ENCODE measurements around the gene SYNE2. TPM values are rescaled to one million over a fixed set of nuclear protein-coding genes. Genes with fewer than 3 reads are reported as not detected.

Gene SYNE2
- total RNA-seq, 1 experiment from 2014 or later: 37.5 TPM

GRCh38 chr14:64088647-64088964, 235.8 kb downstream of the SYNE2 start:
- TF ChIP-seq, protein P1, sequence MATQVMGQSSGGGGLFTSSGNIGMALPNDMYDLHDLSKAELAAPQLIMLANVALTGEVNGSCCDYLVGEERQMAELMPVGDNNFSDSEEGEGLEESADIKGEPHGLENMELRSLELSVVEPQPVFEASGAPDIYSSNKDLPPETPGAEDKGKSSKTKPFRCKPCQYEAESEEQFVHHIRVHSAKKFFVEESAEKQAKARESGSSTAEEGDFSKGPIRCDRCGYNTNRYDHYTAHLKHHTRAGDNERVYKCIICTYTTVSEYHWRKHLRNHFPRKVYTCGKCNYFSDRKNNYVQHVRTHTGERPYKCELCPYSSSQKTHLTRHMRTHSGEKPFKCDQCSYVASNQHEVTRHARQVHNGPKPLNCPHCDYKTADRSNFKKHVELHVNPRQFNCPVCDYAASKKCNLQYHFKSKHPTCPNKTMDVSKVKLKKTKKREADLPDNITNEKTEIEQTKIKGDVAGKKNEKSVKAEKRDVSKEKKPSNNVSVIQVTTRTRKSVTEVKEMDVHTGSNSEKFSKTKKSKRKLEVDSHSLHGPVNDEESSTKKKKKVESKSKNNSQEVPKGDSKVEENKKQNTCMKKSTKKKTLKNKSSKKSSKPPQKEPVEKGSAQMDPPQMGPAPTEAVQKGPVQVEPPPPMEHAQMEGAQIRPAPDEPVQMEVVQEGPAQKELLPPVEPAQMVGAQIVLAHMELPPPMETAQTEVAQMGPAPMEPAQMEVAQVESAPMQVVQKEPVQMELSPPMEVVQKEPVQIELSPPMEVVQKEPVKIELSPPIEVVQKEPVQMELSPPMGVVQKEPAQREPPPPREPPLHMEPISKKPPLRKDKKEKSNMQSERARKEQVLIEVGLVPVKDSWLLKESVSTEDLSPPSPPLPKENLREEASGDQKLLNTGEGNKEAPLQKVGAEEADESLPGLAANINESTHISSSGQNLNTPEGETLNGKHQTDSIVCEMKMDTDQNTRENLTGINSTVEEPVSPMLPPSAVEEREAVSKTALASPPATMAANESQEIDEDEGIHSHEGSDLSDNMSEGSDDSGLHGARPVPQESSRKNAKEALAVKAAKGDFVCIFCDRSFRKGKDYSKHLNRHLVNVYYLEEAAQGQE (IDR thresholded peaks at IDR 0.05; ENCODE audit: insufficient read depth in 1 of 2, low read depth in 2 of 2, low read length in 1 of 2): no peak
- no peak for TF ChIP-seq SIN3A (IDR thresholded peaks at IDR 0.05; ENCODE audit: borderline replicate concordance, insufficient read depth, low read depth, low read length)
- TF ChIP-seq CTCF (IDR thresholded peaks at IDR 0.05): no peak
- no peak for TF ChIP-seq TCF7L2 (IDR thresholded peaks at IDR 0.05; ENCODE audit: low read depth, low read length)
- no peak for TF ChIP-seq POLR2AphosphoS5 (IDR thresholded peaks at IDR 0.05; ENCODE audit: low read depth, low read length)
- DNase-seq (ENCODE audit: low read depth, low spot score): no peak
- Histone ChIP-seq H3K9me3 (ENCODE audit: control insufficient read depth, insufficient read depth, low read depth, low read length) (no peaks in the 10 kb centered on the region), H3K36me3 (ENCODE audit: control insufficient read depth, insufficient read depth, low read length) (no peaks in the 10 kb centered on the region), H3K4me1 (ENCODE audit: control insufficient read depth, insufficient read depth, low read length) (no peaks in the 10 kb centered on the region), H3K27ac (ENCODE audit: low read length) (no peak overlapping the region), H3K27me3 (ENCODE audit: control insufficient read depth, insufficient read depth, low read length) (no peaks in the 10 kb centered on the region), H3K4me3 (ENCODE audit: low read depth in 2 of 2, low read length in 2 of 2) (no peak overlapping the region)
- in situ Hi-C loops (cut with HindIII; ENCODE audit: low pct_unique_long_range_greater_than_20kb, low sequenced_read_pairs): no loop called here
- ChIA-PET CTCF (no interaction called here), POLR2A (no interaction called here)
- no TSS peak for BruUV-seq (replicated peaks)
- ATAC-seq: no peak
- intact Hi-C loops (cut with micrococcal nuclease; ENCODE audit: unreplicated experiment): no loop called here

- ChIA-PET POLR2A (no interaction called here), CTCF (no interaction called here)
- no peak overlapping the region for H3K27ac ChIP-seq (ENCODE audit: low read length)
- TF ChIP-seq SIN3A (IDR thresholded peaks at IDR 0.05; ENCODE audit: borderline replicate concordance, insufficient read depth, low read depth, low read length): no peak
- no peak for TF ChIP-seq POLR2AphosphoS5 (IDR thresholded peaks at IDR 0.05; ENCODE audit: low read depth, low read length)
- TF ChIP-seq TCF7L2 (IDR thresholded peaks at IDR 0.05; ENCODE audit: low read depth, low read length): no peak
- TF ChIP-seq, protein P1 (IDR thresholded peaks at IDR 0.05; ENCODE audit: insufficient read depth in 1 of 2, low read depth in 2 of 2, low read length in 1 of 2): no peak
- no peak for TF ChIP-seq CTCF (IDR thresholded peaks at IDR 0.05)
- H3K4me3 ChIP-seq (ENCODE audit: low read depth in 2 of 2, low read length in 2 of 2): no peak overlapping the region
- H3K27me3 ChIP-seq (ENCODE audit: control insufficient read depth, insufficient read depth, low read length): no peaks in the 10 kb centered on the region
- no peaks in the 10 kb centered on the region for H3K36me3 ChIP-seq (ENCODE audit: control insufficient read depth, insufficient read depth, low read length)
- no TSS peak for BruUV-seq (replicated peaks)
- intact Hi-C loops (cut with micrococcal nuclease; ENCODE audit: unreplicated experiment): no loop called here
- ATAC-seq (no peak), DNase-seq (ENCODE audit: low read depth, low spot score) (no peak)
- no peaks in the 10 kb centered on the region for H3K4me1 ChIP-seq (ENCODE audit: control insufficient read depth, insufficient read depth, low read length)
- in situ Hi-C loops (cut with HindIII; ENCODE audit: low pct_unique_long_range_greater_than_20kb, low sequenced_read_pairs): no loop called here
- H3K9me3 ChIP-seq (ENCODE audit: control insufficient read depth, insufficient read depth, low read depth, low read length): no peaks in the 10 kb centered on the region
Measured at GRCh38 chr14:64089920-64090319, 237.1 kb downstream of the SYNE2 start.

All from Panc1 (cell line).